Neural cell (in vitro differentiated cells): ENCODE measurements around the gene LGALS1. TPM values are rescaled to one million over a fixed set of nuclear protein-coding genes. Genes with fewer than 3 reads are reported as not detected.

Experiments
- H2AFZ ChIP-seq: fragments of 200-600, 300-800 bp; sonication (generic), shearing (Covaris generic); 2 replicates; pipeline ENCODE4 v1.6.0; 2014; ENCODE audit warnings: low read depth, mild to moderate bottlenecking, antibody characterized with exemption, low read length, moderate library complexity
- H3F3A ChIP-seq: fragments of 200-600 bp; shearing (Covaris generic); 2 replicates; pipeline ENCODE4 v1.6.1; 2016; ENCODE audit warnings: mild to moderate bottlenecking, moderate library complexity, mixed read lengths, antibody characterized with exemption, low read length; ENCODE audit not compliant: insufficient read depth, poor library complexity, severe bottlenecking
- H3K27ac ChIP-seq: fragments of 200-600, 300-800 bp; sonication (generic), shearing (Covaris generic); 2 replicates; pipeline ENCODE4 v1.5.1; 2014; ENCODE audit warnings: mild to moderate bottlenecking, low read length, moderate library complexity
- H3K27me3 ChIP-seq: fragments of 300-800, 200-600 bp; sonication (generic), shearing (Covaris generic); 2 replicates; pipeline ENCODE4 v1.6.0; 2014; ENCODE audit warnings: mild to moderate bottlenecking, low read depth, low read length, moderate library complexity; ENCODE audit not compliant: insufficient read depth
- H3K36me3 ChIP-seq: fragments of 300-800, 200-600 bp; sonication (generic), shearing (Covaris generic); 2 replicates; pipeline ENCODE4 v1.5.1; 2014; ENCODE audit warnings: mild to moderate bottlenecking, antibody characterized with exemption, low read length, moderate library complexity; ENCODE audit not compliant: insufficient read depth
- H3K4me2 ChIP-seq: fragments of 300-800, 200-600 bp; sonication (generic), shearing (Covaris generic); 2 replicates; pipeline ENCODE4 v1.6.0; 2014; ENCODE audit warnings: mild to moderate bottlenecking, low read length
- H3K4me3 ChIP-seq: fragments of 300-800, 200-600 bp; sonication (generic), shearing (Covaris generic); 2 replicates; pipeline ENCODE4 v1.5.1; 2014; ENCODE audit warnings: mild to moderate bottlenecking, low read length, moderate library complexity
- H3K79me2 ChIP-seq: fragments of 200-600 bp; shearing (Covaris generic); replicated peaks from 2 replicates; pipeline ENCODE4 v1.6.0; 2014; ENCODE audit warnings: mild to moderate bottlenecking, low read length, moderate library complexity; ENCODE audit not compliant: insufficient read depth
- H3K9ac ChIP-seq: fragments of 300-800, 200-600 bp; sonication (generic), shearing (Covaris generic); 2 replicates; pipeline ENCODE4 v1.6.1; 2016; ENCODE audit warnings: mild to moderate bottlenecking, low read length, mixed read lengths
- H3K9me2 ChIP-seq: fragments of 200-600 bp; shearing (Covaris generic); 2 replicates; pipeline ENCODE4 v1.6.1; 2016; ENCODE audit warnings: mild to moderate bottlenecking, low read length, mixed read lengths; ENCODE audit not compliant: insufficient read depth
- H3K9me3 ChIP-seq: fragments of 200-600, 300-800 bp; sonication (generic), shearing (Covaris generic); 2 replicates; pipeline ENCODE4 v1.6.1; 2016; ENCODE audit warnings: mild to moderate bottlenecking, mixed run types, low read length, moderate library complexity, mixed read lengths
- H4K20me1 ChIP-seq: fragments of 200-600 bp; shearing (Covaris generic); 2 replicates; pipeline ENCODE4 v1.6.1; 2016; ENCODE audit warnings: mild to moderate bottlenecking, mixed run types; ENCODE audit not compliant: insufficient read depth
- CTCF ChIP-seq: fragments of 450-650 bp; IDR thresholded peaks from 2 replicates; pipeline ENCODE4 v1.5.1; 2014; ENCODE audit warnings: antibody characterized with exemption, mild to moderate bottlenecking, moderate library complexity; ENCODE audit not compliant: poor library complexity, severe bottlenecking
- EP300 ChIP-seq: fragments of 450-650 bp; conservative IDR thresholded peaks from 2 replicates; pipeline ENCODE4 v1.6.1; 2014; ENCODE audit warnings: antibody characterized with exemption, mild to moderate bottlenecking, moderate library complexity; ENCODE audit not compliant: poor library complexity, severe bottlenecking
- EZH2 ChIP-seq: fragments of 200-600, 300-800 bp; shearing (Covaris generic), sonication (generic); IDR thresholded peaks from 2 replicates; pipeline ENCODE4 v1.6.1; 2014; ENCODE audit warnings: antibody characterized with exemption, low read length, borderline replicate concordance, mild to moderate bottlenecking; ENCODE audit not compliant: insufficient read depth, poor library complexity, severe bottlenecking
- MXI1 ChIP-seq: fragments of 450-650 bp; conservative IDR thresholded peaks from 2 replicates; pipeline ENCODE4 v1.6.1; 2014; ENCODE audit warnings: antibody characterized with exemption, mild to moderate bottlenecking; ENCODE audit not compliant: poor library complexity, severe bottlenecking
- POLR2AphosphoS5 ChIP-seq: IDR thresholded peaks from 2 replicates; pipeline ENCODE4 v1.6.1; 2012
- RAD21 ChIP-seq: fragments of 450-650 bp; conservative IDR thresholded peaks from 2 replicates; pipeline ENCODE4 v1.6.1; 2014; ENCODE audit warnings: antibody characterized with exemption, mild to moderate bottlenecking, moderate library complexity
- REST ChIP-seq: IDR thresholded peaks from 2 replicates; pipeline ENCODE4 v1.6.1; 2012; ENCODE audit warnings: borderline replicate concordance
- SMC3 ChIP-seq: fragments of 450-650 bp; conservative IDR thresholded peaks from 2 replicates; pipeline ENCODE4 v1.6.1; 2014; ENCODE audit warnings: antibody characterized with exemption, mild to moderate bottlenecking, moderate library complexity; ENCODE audit not compliant: poor library complexity
- TAF1 ChIP-seq: IDR thresholded peaks from 2 replicates; pipeline ENCODE4 v1.6.1; 2012; ENCODE audit warnings: low read depth
- polyA plus RNA-seq: library from polyadenylated mRNA; depleted of rRNA; stranded (reverse); fragments of >200 nt; gene quantifications from 2 replicates; pipeline ENCODE4 v1.2.3, GENCODE V29; 2014

The LGALS1 gene
- polyA plus RNA-seq, 1 donor from 2014 or later: not detected

GRCh38 chr22:37638391-37639069 is 36.9 kb upstream of the LGALS1 start:
- Histone ChIP-seq H3K9me2 (no peaks in the 10 kb centered on the region), H3K36me3 (no peaks in the 10 kb centered on the region), H2AFZ (no peak overlapping the region), H3K27me3 (peaks cover 15% of the 10 kb centered on the region), H3K9ac (no peak overlapping the region), H4K20me1 (no peaks in the 10 kb centered on the region), H3K27ac (no peak overlapping the region), H3F3A (no peaks in the 10 kb centered on the region), H3K9me3 (no peaks in the 10 kb centered on the region), H3K79me2 (no peaks in the 10 kb centered on the region), H3K4me3 (no peak overlapping the region), H3K4me2 (no peak overlapping the region)
- no peak for TF ChIP-seq RAD21
- no peak for TF ChIP-seq POLR2AphosphoS5
- TF ChIP-seq MXI1: no peak
- TF ChIP-seq CTCF: no peak
- TF ChIP-seq TAF1: no peak
- TF ChIP-seq EZH2: no peak
- TF ChIP-seq EP300: no peak
- no peak for TF ChIP-seq SMC3
- no peak for TF ChIP-seq REST

- Histone ChIP-seq H3K4me3 (peak within 1 kb of the TSS; percentile 47), H3K27ac (no peak within 1 kb of the TSS), H2AFZ (no peak within 1 kb of the TSS), H3K36me3 (no peaks in the 10 kb centered on the region), H3K4me2 (no peak within 1 kb of the TSS), H3K9me3 (no peaks in the 10 kb centered on the region), H3K9me2 (no peaks in the 10 kb centered on the region), H3K9ac (no peak within 1 kb of the TSS), H3K27me3 (peaks cover 15% of the 10 kb centered on the region), H3K79me2 (no peaks in the 10 kb centered on the region), H3F3A (no peaks in the 10 kb centered on the region), H4K20me1 (no peaks in the 10 kb centered on the region)
- no peak for TF ChIP-seq RAD21
- no peak for TF ChIP-seq SMC3
- no peak for TF ChIP-seq REST
- TF ChIP-seq MXI1: no peak
- no peak for TF ChIP-seq TAF1
Measured at GRCh38 chr22:37639070-37639760, 36.2 kb upstream of the LGALS1 start, which contains the start of gene SH3BP1. Gene SH3BP1 (plus strand): TSS chr22:37639669. CDS start chr22:37639788, 119 bp downstream.
